Panc1 (cell line): Measurements from ENCODE around the gene CD300E. TPM values are rescaled to one million over a fixed set of nuclear protein-coding genes. Genes with fewer than 3 reads are reported as not detected.

Experiments used
- ATAC-seq: fragments of 200-7000 bp; cut with Tn5 transposase; 2 replicates; pipeline ENCODE4 v1.9.1; 2020; ENCODE audit warnings: mild to moderate bottlenecking, moderate library complexity
- BruUV-seq: library from RNA; stranded (reverse); fragments of 400-500 nt; replicated peaks from 2 replicates; lab custom pipeline; 2021; lab: Mats Ljungman, UMichigan
- CTCF ChIA-PET: fragments of 300-600 bp; sonication (Branson Sonifier 250); formaldehyde crosslinking; loops from one replicate; lab custom pipeline; 2022; ENCODE audit warnings: antibody characterized with exemption; lab: Charles Lee
- POLR2A ChIA-PET: fragments of 300-600 bp; sonication (Branson Sonifier 250); formaldehyde crosslinking; loops from one replicate; lab custom pipeline; 2022; ENCODE audit warnings: antibody characterized with exemption; lab: Charles Lee
- DNase-seq: peaks from one replicate; pipeline ENCODE4 v3.0.0-alpha.2; 2010; ENCODE audit warnings: low read depth, low spot score
- H3K27ac ChIP-seq: 2 replicates; pipeline ENCODE4 v1.5.1; 2011; ENCODE audit warnings: mild to moderate bottlenecking, low read length, inconsistent platforms
- H3K27me3 ChIP-seq: fragments of 200-500 bp; sonication (Bioruptor generic); 2 replicates; pipeline ENCODE4 v1.6.0; 2014; ENCODE audit warnings: low read length, inconsistent platforms; ENCODE audit not compliant: control insufficient read depth, insufficient read depth
- H3K36me3 ChIP-seq: fragments of 200-500 bp; sonication (Bioruptor generic); 2 replicates; pipeline ENCODE4 v1.5.1; 2014; ENCODE audit warnings: inconsistent platforms, mild to moderate bottlenecking, low read length, moderate library complexity; ENCODE audit not compliant: control insufficient read depth, insufficient read depth
- H3K4me1 ChIP-seq: 2 replicates; pipeline ENCODE4 v1.5.1; 2011; ENCODE audit warnings: inconsistent platforms, mild to moderate bottlenecking, low read length, moderate library complexity; ENCODE audit not compliant: control insufficient read depth, insufficient read depth
- H3K4me3 ChIP-seq, 2 experiments: 2 replicates each; pipeline ENCODE4 v1.5.1; 2011 to 2012; ENCODE audit warnings: low read depth in 2 of 2, low read length in 2 of 2, mild to moderate bottlenecking in 2 of 2, inconsistent platforms in 1 of 2, moderate library complexity in 1 of 2
- H3K9me3 ChIP-seq: fragments of 200-500 bp; sonication (Bioruptor generic); 2 replicates; pipeline ENCODE4 v1.5.1; 2014; ENCODE audit warnings: low read depth, mild to moderate bottlenecking, inconsistent platforms, low read length, moderate library complexity; ENCODE audit not compliant: control insufficient read depth, insufficient read depth
- CTCF ChIP-seq: fragments of 450-650 bp; IDR thresholded peaks from 2 replicates; pipeline ENCODE4 v1.5.1; 2017; ENCODE audit warnings: mild to moderate bottlenecking
- POLR2AphosphoS5 ChIP-seq: IDR thresholded peaks from 2 replicates; pipeline ENCODE4 v1.6.1; 2012; ENCODE audit warnings: mild to moderate bottlenecking, low read depth, low read length, moderate library complexity
- REST ChIP-seq, 2 experiments: IDR thresholded peaks; 2 replicates each; pipeline ENCODE4 v1.6.1; 2011 to 2012; ENCODE audit warnings: low read depth in 2 of 2, control low read depth in 1 of 2, low read length in 1 of 2, mild to moderate bottlenecking in 1 of 2, moderate library complexity in 1 of 2; ENCODE audit not compliant: insufficient read depth in 1 of 2
- SIN3A ChIP-seq: IDR thresholded peaks from 2 replicates; pipeline ENCODE4 v1.6.1; 2012; ENCODE audit warnings: low read depth, mild to moderate bottlenecking, low read length, moderate library complexity, borderline replicate concordance; ENCODE audit not compliant: insufficient read depth
- TCF7L2 ChIP-seq: IDR thresholded peaks from 2 replicates; pipeline ENCODE4 v1.6.1; 2011; ENCODE audit warnings: mild to moderate bottlenecking, low read depth, low read length, inconsistent platforms
- in situ Hi-C: cut with HindIII; loops from 2 replicates; pipeline ENCODE4 v1.10.0; 2016; ENCODE audit warnings: low sequenced_read_pairs, low pct_unique_long_range_greater_than_20kb
- intact Hi-C: fragments of 100-400 bp; cut with micrococcal nuclease; formaldehyde crosslinking; loops from one replicate; pipeline ENCODE4 v1.10.0; 2022; ENCODE audit not compliant: unreplicated experiment
- total RNA-seq: library from RNA; stranded (reverse); gene quantifications from one replicate; pipeline ENCODE4 v1.2.1, GENCODE V29; 2021; ENCODE audit not compliant: unreplicated experiment

Gene CD300E
- total RNA-seq, 1 experiment from 2014 or later: not detected

- in situ Hi-C loops (no loop called here), intact Hi-C loops (loop anchor here (5.0 kb wide), 1 partner anchor 90 kb away; no protein-coding TSS in a partner anchor)
- no peak for ATAC-seq
Measured at GRCh38 chr17:74642556-74642955, 19.0 kb upstream of the CD300E start.

GRCh38 chr17:74641958-74642298 lies 18.4 kb upstream of the CD300E start:
- BruUV-seq: no TSS peak
- H3K27me3 ChIP-seq: peaks cover 29% of the 10 kb centered on the region
- H3K4me1 ChIP-seq: no peaks in the 10 kb centered on the region
- in situ Hi-C loops: no loop called here
- TF ChIP-seq REST (IDR thresholded peaks at IDR 0.05; ENCODE audit: insufficient read depth in 1 of 2, low read depth in 2 of 2, low read length in 1 of 2) (no peak), POLR2AphosphoS5 (no peak), SIN3A (no peak), TCF7L2 (no peak), CTCF (no peak)
- ATAC-seq (no peak), DNase-seq (no peak)
- no peak overlapping the region for H3K27ac ChIP-seq
- ChIA-PET CTCF (interaction anchor here (0.6 kb wide), 1 partner anchor 23 kb away, joined by 7 read pairs; no protein-coding TSS in a partner anchor), POLR2A (no interaction called here)
- no peaks in the 10 kb centered on the region for H3K36me3 ChIP-seq
- H3K9me3 ChIP-seq: no peaks in the 10 kb centered on the region
- intact Hi-C loops: loop anchor here (5.0 kb wide), 1 partner anchor 90 kb away; no protein-coding TSS in a partner anchor
- no peak overlapping the region for H3K4me3 ChIP-seq

More at GRCh38 chr17:74642556-74642955, 19.0 kb upstream of the CD300E start:
- CTCF ChIA-PET: no interaction called here
- Histone ChIP-seq H3K36me3 (no peaks in the 10 kb centered on the region), H3K9me3 (no peaks in the 10 kb centered on the region), H3K4me1 (no peaks in the 10 kb centered on the region), H3K4me3 (no peak overlapping the region), H3K27ac (no peak overlapping the region), H3K27me3 (peaks cover 28% of the 10 kb centered on the region)
- BruUV-seq: no TSS peak
- POLR2A ChIA-PET: no interaction called here
- TF ChIP-seq SIN3A (no peak), TCF7L2 (no peak), CTCF (no peak), REST (IDR thresholded peaks at IDR 0.05; ENCODE audit: insufficient read depth in 1 of 2, low read depth in 2 of 2, low read length in 1 of 2) (no peak), POLR2AphosphoS5 (no peak)
- no peak for DNase-seq
